Measurements from ENCODE around the gene KEL. TPM values are rescaled to one million over a fixed set of nuclear protein-coding genes. Genes with fewer than 3 reads are reported as not detected.

The KEL gene
- total and polyA plus RNA-seq, 12 donors: 0.04 to 1.3 (median 0.37) TPM; not detected in 3

DNA sequence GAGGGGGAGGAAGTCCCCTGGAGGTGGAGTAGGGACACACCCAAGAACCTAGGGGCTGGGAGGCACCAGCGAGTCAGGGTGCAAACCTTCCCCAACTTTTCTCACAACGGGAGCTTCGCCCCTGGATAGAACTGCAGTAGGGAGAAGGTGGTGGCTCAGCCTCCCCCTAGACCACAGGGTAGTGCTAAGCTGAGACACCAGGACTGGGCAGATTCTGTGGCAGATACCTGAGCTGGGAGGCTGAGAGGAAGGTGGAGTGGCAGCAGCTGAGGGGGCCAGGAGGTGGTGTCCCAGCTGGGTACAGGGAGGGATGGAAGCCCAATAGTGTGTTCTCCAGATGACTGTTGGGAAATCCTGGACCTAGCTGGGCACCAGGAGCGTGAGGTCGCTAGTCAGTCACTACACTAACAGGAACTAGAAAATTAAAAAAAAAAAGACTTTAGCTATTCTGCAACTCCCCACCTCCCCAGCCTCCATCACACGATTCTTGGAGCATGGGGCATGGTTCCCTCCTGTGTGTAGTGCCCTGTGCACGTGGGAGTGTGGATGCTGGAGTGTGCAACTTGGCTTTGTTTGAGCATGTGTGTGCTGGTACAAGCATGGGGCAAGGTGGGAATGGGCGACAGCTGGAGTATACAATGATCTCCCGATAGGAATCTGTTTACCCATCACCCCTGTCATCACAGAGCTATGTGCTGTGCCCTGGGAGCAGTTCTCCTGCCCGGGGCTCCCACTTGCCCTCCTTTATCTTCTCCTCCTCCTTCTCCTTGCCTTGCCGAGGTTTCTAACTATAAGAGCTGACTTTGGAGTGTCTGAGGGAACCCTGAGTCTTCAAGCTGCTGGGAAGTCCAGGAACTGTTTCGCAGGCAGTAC lies 67.8 kb downstream of the KEL start:
- Histone ChIP-seq H3K36me3 (no peaks in the 10 kb centered on the region), H3K27ac (no peak overlapping the region), H3K9me3 (no peaks in the 10 kb centered on the region), H3K27me3 (peaks cover 0 to 52% (median 17%) of the 10 kb centered on the region in 7 donors), H3K4me1 (no peaks in the 10 kb centered on the region), H3K4me3 (no peak overlapping the region)
- TF ChIP-seq, protein P1, sequence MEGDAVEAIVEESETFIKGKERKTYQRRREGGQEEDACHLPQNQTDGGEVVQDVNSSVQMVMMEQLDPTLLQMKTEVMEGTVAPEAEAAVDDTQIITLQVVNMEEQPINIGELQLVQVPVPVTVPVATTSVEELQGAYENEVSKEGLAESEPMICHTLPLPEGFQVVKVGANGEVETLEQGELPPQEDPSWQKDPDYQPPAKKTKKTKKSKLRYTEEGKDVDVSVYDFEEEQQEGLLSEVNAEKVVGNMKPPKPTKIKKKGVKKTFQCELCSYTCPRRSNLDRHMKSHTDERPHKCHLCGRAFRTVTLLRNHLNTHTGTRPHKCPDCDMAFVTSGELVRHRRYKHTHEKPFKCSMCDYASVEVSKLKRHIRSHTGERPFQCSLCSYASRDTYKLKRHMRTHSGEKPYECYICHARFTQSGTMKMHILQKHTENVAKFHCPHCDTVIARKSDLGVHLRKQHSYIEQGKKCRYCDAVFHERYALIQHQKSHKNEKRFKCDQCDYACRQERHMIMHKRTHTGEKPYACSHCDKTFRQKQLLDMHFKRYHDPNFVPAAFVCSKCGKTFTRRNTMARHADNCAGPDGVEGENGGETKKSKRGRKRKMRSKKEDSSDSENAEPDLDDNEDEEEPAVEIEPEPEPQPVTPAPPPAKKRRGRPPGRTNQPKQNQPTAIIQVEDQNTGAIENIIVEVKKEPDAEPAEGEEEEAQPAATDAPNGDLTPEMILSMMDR (IDR thresholded peaks at IDR 0.05): no peak
- DNase-seq (no peak), ATAC-seq (no peak)
- intact Hi-C loops (cut with DNase I): loop anchor here in 1 of 10 donors (10.0 kb wide), 1 partner anchor 60 kb away; no protein-coding TSS in a partner anchor
- 64 to 68% methylated on average over 12 of the region's 12 CpGs for WGBS, 2 donors

DNA sequence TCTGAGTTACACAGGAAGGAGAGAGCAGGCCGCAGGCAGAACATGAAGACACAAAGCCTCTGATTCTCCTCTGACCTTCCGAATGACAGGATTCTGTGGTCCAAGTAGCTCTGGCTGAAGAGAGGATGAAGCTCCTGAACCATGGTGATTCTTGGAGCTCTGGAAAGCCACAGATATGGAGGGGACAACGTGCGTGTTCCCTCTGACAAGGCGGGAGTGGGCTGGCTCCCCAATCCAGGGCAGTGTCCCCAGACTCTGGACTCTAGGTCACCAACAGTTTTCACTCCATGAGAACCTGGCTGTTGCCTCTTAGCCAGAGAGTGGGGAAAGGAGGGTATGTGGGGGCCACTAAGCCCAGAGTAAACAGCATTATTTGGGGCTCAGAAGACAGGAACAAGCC lies 69.2 kb downstream of the KEL start:
- 76 to 84% methylated on average over 5 of the region's 5 CpGs for WGBS, 2 donors
- TF ChIP-seq, protein P1 (IDR thresholded peaks at IDR 0.05): no peak
- no peak for DNase-seq
- Histone ChIP-seq H3K27me3 (peaks cover 0 to 38% (median 17%) of the 10 kb centered on the region in 7 donors), H3K9me3 (no peaks in the 10 kb centered on the region), H3K4me3 (no peak overlapping the region), H3K36me3 (no peaks in the 10 kb centered on the region), H3K4me1 (no peaks in the 10 kb centered on the region), H3K27ac (no peak overlapping the region)
- intact Hi-C loops (cut with DNase I): loop anchor here in 1 of 10 donors (10.0 kb wide), 1 partner anchor 58 kb away; no protein-coding TSS in a partner anchor
- ATAC-seq: no peak

DNA sequence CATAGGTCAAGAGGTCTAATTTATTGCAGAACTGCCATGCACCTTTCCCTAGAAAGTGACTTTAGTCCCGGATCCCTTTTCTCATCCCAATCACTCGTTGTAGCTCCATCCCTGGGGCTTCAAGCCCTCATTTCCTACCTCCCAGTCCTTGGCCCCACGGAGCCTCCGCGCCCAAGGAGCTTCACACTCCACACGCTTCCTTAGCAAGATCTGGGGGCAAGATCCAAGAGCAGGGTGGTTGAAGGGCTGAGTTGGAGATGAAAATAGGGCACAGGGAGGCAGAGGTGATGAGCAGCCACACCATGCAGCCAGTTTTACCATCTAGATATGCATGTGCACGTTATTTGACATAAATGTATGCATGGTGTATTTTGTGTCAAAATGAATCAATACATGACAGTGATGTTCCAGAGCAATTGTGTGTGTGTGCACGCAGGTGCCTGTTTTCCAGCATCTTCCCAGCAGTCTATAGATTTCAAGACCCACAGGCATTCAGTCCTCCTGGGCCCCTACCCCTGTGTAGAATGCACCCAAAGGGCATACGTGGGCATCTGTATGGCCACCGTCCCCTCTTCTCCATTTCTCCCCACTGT lies 70.6 kb downstream of the KEL start:
- Histone ChIP-seq H3K27me3 (peaks cover 0 to 35% (median 19%) of the 10 kb centered on the region in 7 donors), H3K4me3 (no peak overlapping the region), H3K36me3 (no peaks in the 10 kb centered on the region), H3K4me1 (no peaks in the 10 kb centered on the region), H3K27ac (no peak overlapping the region), H3K9me3 (no peaks in the 10 kb centered on the region)
- WGBS, 2 donors: 84 to 85% methylated on average over 10 of the region's 10 CpGs
- DNase-seq (no peak), ATAC-seq (no peak)
- TF ChIP-seq, protein P1 (IDR thresholded peaks at IDR 0.05): no peak
- intact Hi-C loops (cut with DNase I): loop anchor here in 1 of 10 donors (10.0 kb wide), 1 partner anchor 57 kb away; no protein-coding TSS in a partner anchor

Other genes starting within 250 kb of the KEL start
- 1 to 10 TPM in 7 of 10 donors, not detected in 3; 3.0 to 4.3 (median 3.8) TPM for gene PRSS1, start 212.9 kb downstream of the KEL start, total RNA-seq
- under 1 TPM in 1 of 2 donors, not detected in 1; 0.75 TPM for gene PRSS1, start 212.9 kb downstream of the KEL start, polyA plus RNA-seq
- 1 to 10 TPM in 7 of 10 donors, not detected in 3; 5.8 to 8.2 (median 6.6) TPM for gene PRSS2, start 191.4 kb downstream of the KEL start, total RNA-seq
- gene PRSS2, start 191.4 kb downstream of the KEL start, polyA plus RNA-seq: under 1 TPM in 1 of 2 donors, not detected in 1; 0.93 TPM
- gene EPHB6, start 107.3 kb downstream of the KEL start, total RNA-seq: 1 to 10 TPM in 8 of 10 donors, under 1 TPM in 2; 0.55 to 5.4 (median 2.6) TPM
- 10 to 100 TPM in 1 of 2 donors, 1 to 10 TPM in 1; 1.9 to 14.9 TPM for gene EPHB6, start 107.3 kb downstream of the KEL start, polyA plus RNA-seq
- gene TRPV6, start 76.6 kb downstream of the KEL start, total RNA-seq: not detected
- under 1 TPM in 1 of 2 donors, not detected in 1; 0.03 TPM for gene TRPV6, start 76.6 kb downstream of the KEL start, polyA plus RNA-seq
- gene TRPV5, start 28.6 kb downstream of the KEL start, total RNA-seq: not detected
- not detected for gene TRPV5, start 28.6 kb downstream of the KEL start, polyA plus RNA-seq
- not detected for gene LLCFC1, start 22.9 kb downstream of the KEL start, total RNA-seq
- not detected for gene LLCFC1, start 22.9 kb downstream of the KEL start, polyA plus RNA-seq
- gene OR9A2, start 64.8 kb upstream of the KEL start, total RNA-seq: under 1 TPM in 1 of 10 donors, not detected in 9; 0.25 TPM
- gene OR9A2, start 64.8 kb upstream of the KEL start, polyA plus RNA-seq: not detected
- gene OR6V1, start 90.0 kb upstream of the KEL start, total RNA-seq: not detected
- gene OR6V1, start 90.0 kb upstream of the KEL start, polyA plus RNA-seq: not detected
- gene PIP, start 169.7 kb upstream of the KEL start, total RNA-seq: not detected
- not detected for gene PIP, start 169.7 kb upstream of the KEL start, polyA plus RNA-seq
- gene TAS2R39, start 221.1 kb upstream of the KEL start, total RNA-seq: not detected
- gene TAS2R39, start 221.1 kb upstream of the KEL start, polyA plus RNA-seq: not detected

Data from heart right ventricle (tissue), 16 donors.